ENCODE results near the gene SLC2A4RG.

DNA sequence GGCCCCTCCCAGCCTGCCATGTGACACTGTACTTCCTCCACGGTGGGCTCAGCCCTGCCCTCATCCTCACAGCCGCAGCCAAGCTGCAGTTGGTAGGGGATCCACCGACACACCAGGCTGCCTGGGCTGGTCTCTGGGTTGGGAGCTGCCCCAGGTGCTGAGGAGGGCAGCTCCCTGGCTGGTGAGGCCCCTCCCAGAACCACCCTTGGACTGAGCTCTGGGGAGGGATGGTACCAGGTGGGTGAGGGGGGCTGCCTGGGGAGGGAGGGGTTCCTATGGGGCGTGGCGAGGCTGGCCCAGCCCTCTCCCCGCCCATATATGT, 43.3 kb upstream of the SLC2A4RG start:
- TF ChIP-seq, protein P1, sequence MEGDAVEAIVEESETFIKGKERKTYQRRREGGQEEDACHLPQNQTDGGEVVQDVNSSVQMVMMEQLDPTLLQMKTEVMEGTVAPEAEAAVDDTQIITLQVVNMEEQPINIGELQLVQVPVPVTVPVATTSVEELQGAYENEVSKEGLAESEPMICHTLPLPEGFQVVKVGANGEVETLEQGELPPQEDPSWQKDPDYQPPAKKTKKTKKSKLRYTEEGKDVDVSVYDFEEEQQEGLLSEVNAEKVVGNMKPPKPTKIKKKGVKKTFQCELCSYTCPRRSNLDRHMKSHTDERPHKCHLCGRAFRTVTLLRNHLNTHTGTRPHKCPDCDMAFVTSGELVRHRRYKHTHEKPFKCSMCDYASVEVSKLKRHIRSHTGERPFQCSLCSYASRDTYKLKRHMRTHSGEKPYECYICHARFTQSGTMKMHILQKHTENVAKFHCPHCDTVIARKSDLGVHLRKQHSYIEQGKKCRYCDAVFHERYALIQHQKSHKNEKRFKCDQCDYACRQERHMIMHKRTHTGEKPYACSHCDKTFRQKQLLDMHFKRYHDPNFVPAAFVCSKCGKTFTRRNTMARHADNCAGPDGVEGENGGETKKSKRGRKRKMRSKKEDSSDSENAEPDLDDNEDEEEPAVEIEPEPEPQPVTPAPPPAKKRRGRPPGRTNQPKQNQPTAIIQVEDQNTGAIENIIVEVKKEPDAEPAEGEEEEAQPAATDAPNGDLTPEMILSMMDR (IDR thresholded peaks at IDR 0.05; ENCODE audit: insufficient read depth, low read depth, low read length): no peak
- TF ChIP-seq EZH2 (IDR thresholded peaks at IDR 0.05; ENCODE audit: insufficient read depth, low read length): no peak
